GM03348 (cell line): Measurements from ENCODE around the gene HMGCS1.
"Not testable (repeated sequence)": the region's sequence is repeated elsewhere in the genome, so short reads cannot be mapped to it uniquely, and the experiment has no call there.

Experiments
- DNase-seq: peaks from one replicate; pipeline ENCODE4 v3.0.0; 2012; ENCODE audit warnings: low spot score

HMGCS1 gene

GRCh38 chr5:43313035-43313853 lies at the start of gene HMGCS1:
TSS of gene HMGCS1 (minus strand) at chr5:43313412. CDS start at chr5:43298965, 14,447 bp downstream.
- peak; percentile 98 for DNase-seq

GRCh38 chr5:43358726-43359125 lies 45.5 kb upstream of the HMGCS1 start:
- no peak for DNase-seq

GRCh38 chr5:43358301-43358700 lies 45.1 kb upstream of the HMGCS1 start:
- DNase-seq: no peak

- no peak for DNase-seq
Measured at GRCh38 chr5:43357878-43358281, 44.7 kb upstream of the HMGCS1 start.

- no peak for DNase-seq
Measured at GRCh38 chr5:43357067-43357466, 43.9 kb upstream of the HMGCS1 start.

- DNase-seq: no peak
Measured at GRCh38 chr5:43354774-43355173, 41.6 kb upstream of the HMGCS1 start.

GRCh38 chr5:43353668-43354067 lies 40.5 kb upstream of the HMGCS1 start:
- DNase-seq: no peak

GRCh38 chr5:43352915-43353314 lies 39.7 kb upstream of the HMGCS1 start:
- no peak for DNase-seq

- no peak for DNase-seq
Measured at GRCh38 chr5:43352131-43352530, 38.9 kb upstream of the HMGCS1 start.

- no peak for DNase-seq
Measured at GRCh38 chr5:43348861-43349363, 35.7 kb upstream of the HMGCS1 start.

GRCh38 chr5:43348207-43348606 lies 35.0 kb upstream of the HMGCS1 start:
- DNase-seq: no peak

- DNase-seq: no peak
Measured at GRCh38 chr5:43338862-43339261, 25.6 kb upstream of the HMGCS1 start.

GRCh38 chr5:43336159-43336558 lies 22.9 kb upstream of the HMGCS1 start:
- no peak for DNase-seq

GRCh38 chr5:43335681-43336080 lies 22.5 kb upstream of the HMGCS1 start:
- DNase-seq: no peak

GRCh38 chr5:43332401-43332800 lies 19.2 kb upstream of the HMGCS1 start:
- DNase-seq: no peak

- DNase-seq: not testable (repeated sequence)
Measured at GRCh38 chr5:43325624-43326023, 12.4 kb upstream of the HMGCS1 start.

- not testable (repeated sequence) for DNase-seq
Measured at GRCh38 chr5:43323488-43323887, 10.3 kb upstream of the HMGCS1 start.

- no peak for DNase-seq
Measured at GRCh38 chr5:43320846-43321245, 7.6 kb upstream of the HMGCS1 start.

GRCh38 chr5:43316421-43316820 lies 3.2 kb upstream of the HMGCS1 start:
- DNase-seq: no peak

- DNase-seq: no peak
Measured at GRCh38 chr5:43315682-43316081, 2.5 kb upstream of the HMGCS1 start.

GRCh38 chr5:43315263-43315662 lies 2.1 kb upstream of the HMGCS1 start:
- DNase-seq: no peak

- DNase-seq: no peak
Measured at GRCh38 chr5:43314724-43315123, 1.5 kb upstream of the HMGCS1 start.

GRCh38 chr5:43313854-43314457 lies 744 bp upstream of the HMGCS1 start:
- DNase-seq: no peak

- no peak for DNase-seq
Measured at GRCh38 chr5:43312699-43313034, 545 bp downstream of the HMGCS1 start.
